Neuronal stem cell (in vitro differentiated cells): Measurements from ENCODE around the gene C1orf198.

ENCODE experiments used
- DNase-seq: peaks from one replicate; pipeline ENCODE4 v3.0.0-alpha.2; 2013; ENCODE audit warnings: low spot score
- H2AFZ ChIP-seq: one replicate; pipeline ENCODE4 v1.6.1; 2013; ENCODE audit warnings: mild to moderate bottlenecking, low read length, inconsistent platforms
- H2AK5ac ChIP-seq: 2 replicates; pipeline ENCODE4 v1.6.1; 2013; ENCODE audit warnings: low read depth, mild to moderate bottlenecking, inconsistent platforms, low read length, moderate library complexity, mixed read lengths
- H2BK120ac ChIP-seq: 2 replicates; pipeline ENCODE4 v1.6.1; 2013; ENCODE audit warnings: low read depth, mild to moderate bottlenecking, inconsistent platforms, low read length, moderate library complexity, mixed read lengths
- H2BK12ac ChIP-seq: one replicate; pipeline ENCODE4 v1.6.1; 2013; ENCODE audit warnings: low read length, inconsistent platforms
- H2BK15ac ChIP-seq: 2 replicates; pipeline ENCODE4 v1.6.1; 2013; ENCODE audit warnings: mild to moderate bottlenecking, low read length, inconsistent platforms, mixed read lengths
- H2BK5ac ChIP-seq: one replicate; pipeline ENCODE4 v1.6.1; 2013; ENCODE audit warnings: inconsistent platforms, mild to moderate bottlenecking, low read length, moderate library complexity
- H3K14ac ChIP-seq: one replicate; pipeline ENCODE4 v1.6.1; 2013; ENCODE audit warnings: low read length, inconsistent platforms
- H3K18ac ChIP-seq: 2 replicates; pipeline ENCODE4 v1.6.1; 2013; ENCODE audit warnings: low read length, inconsistent platforms
- H3K23ac ChIP-seq: 2 replicates; pipeline ENCODE4 v1.6.1; 2013; ENCODE audit warnings: low read depth, mild to moderate bottlenecking, mixed read lengths, low read length, inconsistent platforms; ENCODE audit not compliant: poor library complexity
- H3K27ac ChIP-seq: replicated peaks from 3 replicates; pipeline ENCODE4 v1.5.1; 2013; ENCODE audit warnings: low read length, inconsistent platforms
- H3K27me3 ChIP-seq, 3 experiments: 2 replicates each; pipeline ENCODE4 v1.6.1; 2013; ENCODE audit warnings: low read length in 3 of 3, mild to moderate bottlenecking in 2 of 3, inconsistent platforms in 1 of 3, low read depth in 1 of 3, mixed read lengths in 1 of 3, moderate library complexity in 1 of 3; ENCODE audit not compliant: control insufficient read depth in 3 of 3, insufficient read depth in 3 of 3
- H3K36me3 ChIP-seq, 2 donors: replicated peaks in 1 of 2; 2 replicates each; pipeline ENCODE4 v1.6.1; 2013; ENCODE audit warnings: low read length in 2 of 2; ENCODE audit not compliant: control insufficient read depth in 2 of 2, insufficient read depth in 2 of 2
- H3K4ac ChIP-seq: 2 replicates; pipeline ENCODE4 v1.6.1; 2013; ENCODE audit warnings: inconsistent platforms, mild to moderate bottlenecking, low read length, moderate library complexity
- H3K4me1 ChIP-seq, 2 donors: 1 replicate in 1 of 2; 2 replicates in 1 of 2; pipeline ENCODE4 v1.6.1; 2013; ENCODE audit warnings: low read length in 2 of 2, low read depth in 1 of 2; ENCODE audit not compliant: control insufficient read depth in 2 of 2, insufficient read depth in 1 of 2
- H3K4me2 ChIP-seq: one replicate; pipeline ENCODE4 v1.6.1; 2013; ENCODE audit warnings: mild to moderate bottlenecking, low read length, inconsistent platforms; ENCODE audit not compliant: insufficient read depth, poor library complexity, severe bottlenecking
- H3K4me3 ChIP-seq, 2 donors: 2 replicates each; pipeline ENCODE4 v1.5.1; 2013; ENCODE audit warnings: low read length in 2 of 2, mild to moderate bottlenecking in 2 of 2, inconsistent platforms in 1 of 2, moderate library complexity in 1 of 2
- H3K79me1 ChIP-seq: one replicate; pipeline ENCODE4 v1.6.1; 2013; ENCODE audit warnings: low read depth, mild to moderate bottlenecking, inconsistent platforms, low read length, moderate library complexity
- H3K9ac ChIP-seq: one replicate; pipeline ENCODE4 v1.6.1; 2013; ENCODE audit warnings: mild to moderate bottlenecking, low read depth, low read length, inconsistent platforms; ENCODE audit not compliant: poor library complexity
- H3K9me3 ChIP-seq, 2 donors: replicated peaks in 1 of 2; 2 replicates each; pipeline versions ENCODE3 to v1.6.1; 2013; ENCODE audit warnings: low read length in 2 of 2, mild to moderate bottlenecking in 2 of 2, inconsistent platforms in 1 of 2, low read depth in 1 of 2, mixed read lengths in 1 of 2, moderate library complexity in 1 of 2; ENCODE audit not compliant: control insufficient read depth in 2 of 2, insufficient read depth in 1 of 2
- H4K8ac ChIP-seq: one replicate; pipeline ENCODE4 v1.6.1; 2013; ENCODE audit warnings: low read depth, mild to moderate bottlenecking, inconsistent platforms, low read length, moderate library complexity
- H4K91ac ChIP-seq: one replicate; pipeline ENCODE4 v1.6.1; 2013; ENCODE audit warnings: low read length, low read depth, mild to moderate bottlenecking, inconsistent platforms; ENCODE audit not compliant: poor library complexity
- WGBS, 2 donors: extraction: QIAGEN DNeasy Blood & Tissue Kit; methylation state at CpG; one replicate each; pipeline ENCODE4 v1.1.7; 2013; ENCODE audit warnings: missing lambda C conversion rate in 2 of 2, mixed read lengths in 1 of 2; ENCODE audit not compliant: insufficient read length in 2 of 2, insufficient replicate concordance in 1 of 2; ENCODE audit errors: extremely low coverage in 2 of 2; 5-methylcytosine and 5-hydroxymethylcytosine counted together

The C1orf198 gene

DNA sequence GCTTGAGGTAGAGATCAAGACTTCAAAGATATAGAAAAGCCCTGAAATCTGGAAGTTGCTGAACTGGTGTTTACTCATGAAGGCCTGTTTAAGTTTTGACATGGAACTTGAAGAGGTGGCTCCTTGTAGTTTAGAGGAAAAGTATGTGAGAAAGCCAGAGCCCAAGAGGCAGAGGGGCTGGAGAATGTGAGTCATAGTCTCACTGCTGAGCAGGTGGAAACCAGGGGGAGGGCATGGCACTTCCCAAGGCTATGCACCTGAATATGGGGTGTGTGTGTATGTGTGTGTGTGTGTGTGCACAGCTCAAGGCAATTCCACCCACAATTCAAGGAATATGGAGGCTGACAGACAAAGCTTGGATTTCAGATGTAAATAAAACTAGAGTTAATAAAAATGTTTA is 46.8 kb upstream of the C1orf198 start:
- Histone ChIP-seq H2AK5ac (no peak overlapping the region), H4K91ac (no peak overlapping the region), H3K14ac (no peak overlapping the region), H3K23ac (no peak overlapping the region), H3K36me3 (peaks cover 13 to 51% of the 10 kb centered on the region in 2 donors), H2BK120ac (no peak overlapping the region), H3K9ac (no peak overlapping the region), H3K4me3 (no peak overlapping the region), H3K9me3 (no peaks in the 10 kb centered on the region), H2BK5ac (no peak overlapping the region), H3K27me3 (no peaks in the 10 kb centered on the region), H2BK12ac (no peak overlapping the region), H3K18ac (no peak overlapping the region), H3K4me1 (peaks cover 0 to 2% of the 10 kb centered on the region in 2 donors), H3K27ac (no peak overlapping the region), H3K4ac (no peak overlapping the region), H2BK15ac (no peak overlapping the region), H2AFZ (no peak overlapping the region), H3K79me1 (peaks cover 2% of the 10 kb centered on the region), H4K8ac (no peak overlapping the region), H3K4me2 (no peak overlapping the region)
- no peak for DNase-seq

DNA sequence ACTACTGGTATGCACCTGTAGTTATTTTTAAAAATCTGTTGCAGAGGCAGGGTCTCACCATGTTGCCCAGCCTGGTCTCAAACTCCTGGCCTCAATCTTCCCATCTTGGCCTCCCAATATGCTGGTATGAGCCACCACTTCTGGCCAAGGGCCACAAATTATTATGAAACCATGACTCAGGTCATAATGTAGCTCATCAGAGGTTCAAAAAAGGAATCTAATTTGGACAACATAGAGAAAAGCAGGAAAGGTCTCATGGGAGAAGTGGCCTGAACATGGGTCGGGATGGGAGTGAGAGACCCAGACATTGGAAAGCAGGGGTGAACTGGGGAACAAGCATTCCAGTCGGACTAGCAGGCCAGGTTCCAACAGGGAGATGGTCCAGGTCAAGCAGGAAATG is 45.2 kb upstream of the C1orf198 start:
- no peak overlapping the region for H3K4me3 ChIP-seq
- WGBS, 2 donors: no CpG with 5 or more reads among the region's 2 CpGs

GRCh38 chr1:230910755-230911117 is 42.4 kb upstream of the C1orf198 start:
- Histone ChIP-seq H2BK12ac (no peak overlapping the region), H4K91ac (no peak overlapping the region), H3K9ac (no peak overlapping the region), H3K27me3 (no peaks in the 10 kb centered on the region), H3K9me3 (no peaks in the 10 kb centered on the region), H3K14ac (no peak overlapping the region), H3K27ac (no peak overlapping the region), H3K4me3 (no peak overlapping the region), H3K18ac (no peak overlapping the region), H3K79me1 (peaks cover 2% of the 10 kb centered on the region), H4K8ac (no peak overlapping the region), H2BK5ac (no peak overlapping the region), H2BK120ac (no peak overlapping the region), H2AFZ (no peak overlapping the region), H3K4me2 (no peak overlapping the region), H3K4me1 (peaks cover 0 to 6% of the 10 kb centered on the region in 2 donors), H2AK5ac (no peak overlapping the region), H3K4ac (no peak overlapping the region), H2BK15ac (no peak overlapping the region), H3K36me3 (peaks cover 9 to 79% of the 10 kb centered on the region in 2 donors), H3K23ac (no peak overlapping the region)
- DNase-seq: no peak

More for the DNA sequence above, 45.2 kb upstream of the C1orf198 start:
- DNase-seq: no peak
- Histone ChIP-seq H3K36me3 (peaks cover 11 to 52% of the 10 kb centered on the region in 2 donors), H2AK5ac (no peak overlapping the region), H2BK5ac (no peak overlapping the region), H4K91ac (no peak overlapping the region), H3K4me2 (no peak overlapping the region), H3K9ac (no peak overlapping the region), H2BK15ac (no peak overlapping the region), H4K8ac (no peak overlapping the region), H3K4me1 (no peaks in the 10 kb centered on the region), H3K4ac (no peak overlapping the region), H2BK120ac (no peak overlapping the region), H3K79me1 (peaks cover 2% of the 10 kb centered on the region), H3K9me3 (no peaks in the 10 kb centered on the region), H2BK12ac (no peak overlapping the region), H2AFZ (no peak overlapping the region), H3K14ac (no peak overlapping the region), H3K27ac (no peak overlapping the region), H3K27me3 (no peaks in the 10 kb centered on the region), H3K18ac (no peak overlapping the region), H3K23ac (no peak overlapping the region)

DNA sequence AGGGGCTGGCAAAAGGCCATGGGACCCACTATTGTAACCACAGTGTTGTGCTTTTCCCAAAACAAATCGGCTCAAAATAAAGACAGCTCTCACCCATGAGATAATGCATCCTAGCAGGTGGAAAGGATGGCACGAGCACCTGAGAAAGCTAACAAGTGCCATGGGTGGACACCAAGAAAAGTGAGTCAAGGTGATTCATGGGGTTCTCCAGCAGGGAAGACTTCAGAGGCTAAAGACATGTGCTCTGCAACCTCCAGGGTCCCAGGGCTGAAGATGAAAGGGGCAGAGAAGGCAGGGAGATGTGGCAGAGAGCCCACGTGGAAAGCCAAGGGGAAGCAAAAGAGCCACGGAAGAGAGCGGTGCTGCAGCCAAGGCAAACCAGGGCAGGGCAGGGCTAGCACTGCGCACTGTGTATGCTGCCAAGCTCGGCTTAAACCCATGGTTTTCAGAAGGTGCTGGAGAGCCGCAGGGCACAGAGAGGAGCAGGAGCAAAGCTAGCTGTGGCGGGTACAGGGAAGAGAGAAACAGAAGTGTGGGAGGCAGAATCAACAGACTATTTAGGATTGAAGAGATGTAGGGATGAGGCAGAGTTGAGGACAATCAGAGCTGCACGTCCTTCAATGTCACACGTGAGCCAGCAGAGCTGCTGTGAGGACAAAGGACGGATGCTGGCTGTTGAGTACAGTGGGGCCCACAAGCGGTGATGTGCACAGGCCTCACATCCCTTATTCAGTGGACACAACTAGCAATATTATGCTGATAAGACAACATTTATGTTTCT is 41.8 kb upstream of the C1orf198 start:
- Histone ChIP-seq H3K9ac (peak overlapping the region; percentile 53), H3K27me3 (no peaks in the 10 kb centered on the region), H2AK5ac (no peak overlapping the region), H3K27ac (no peak overlapping the region), H2AFZ (no peak overlapping the region), H3K4me1 (peaks cover 2 to 11% of the 10 kb centered on the region in 2 donors), H4K91ac (no peak overlapping the region), H2BK5ac (no peak overlapping the region), H2BK120ac (no peak overlapping the region), H3K9me3 (no peaks in the 10 kb centered on the region), H3K36me3 (peaks cover 10 to 80% of the 10 kb centered on the region in 2 donors), H3K23ac (no peak overlapping the region), H3K79me1 (peaks cover 1% of the 10 kb centered on the region), H4K8ac (no peak overlapping the region), H3K14ac (no peak overlapping the region), H3K4me2 (no peak overlapping the region), H2BK15ac (no peak overlapping the region), H3K4me3 (no peak overlapping the region), H3K4ac (no peak overlapping the region), H2BK12ac (no peak overlapping the region), H3K18ac (no peak overlapping the region)
- DNase-seq: no peak
- WGBS, 2 donors: no CpG with 5 or more reads among the region's 13 CpGs
